HL-60 (cell line): Measurements from ENCODE around the gene ASCC3.

Experiments
- DNase-seq, 2 experiments: peaks; one replicate each; pipeline ENCODE4 v3.0.0-alpha.2; 2010 to 2020; ENCODE audit warnings: low read depth in 1 of 2, low spot score in 1 of 2
- H3K27ac ChIP-seq: fragments of 250-450 bp; sonication (Bioruptor Pico); replicated peaks from 2 replicates; pipeline ENCODE4 v1.5.1; 2020; ENCODE audit warnings: mild to moderate bottlenecking, moderate library complexity
- H3K27me3 ChIP-seq: fragments of 250-450 bp; sonication (Bioruptor Pico); 2 replicates; pipeline ENCODE4 v1.5.1; 2021; ENCODE audit warnings: mild to moderate bottlenecking, moderate library complexity; ENCODE audit not compliant: insufficient read depth, poor library complexity, severe bottlenecking
- H3K4me3 ChIP-seq: replicated peaks from 2 replicates; pipeline ENCODE4 v1.5.1; 2011; ENCODE audit warnings: mild to moderate bottlenecking, control low read depth, low read length; ENCODE audit not compliant: insufficient read depth
- CTCF ChIP-seq: IDR thresholded peaks from one replicate; pipeline ENCODE4 v1.5.1; 2011; ENCODE audit warnings: low read length, control low read depth, inconsistent platforms; ENCODE audit not compliant: insufficient read depth
- GABPA ChIP-seq: IDR thresholded peaks from 2 replicates; pipeline ENCODE4 v1.6.1; 2012; ENCODE audit warnings: low read depth
- POLR2AphosphoS5 ChIP-seq: IDR thresholded peaks from 2 replicates; pipeline ENCODE4 v1.6.1; 2012; ENCODE audit warnings: low read depth
- REST ChIP-seq: IDR thresholded peaks from 2 replicates; pipeline ENCODE4 v1.6.1; 2012; ENCODE audit warnings: low read depth; ENCODE audit not compliant: insufficient replicate concordance
- SPI1 ChIP-seq: IDR thresholded peaks from 2 replicates; pipeline ENCODE4 v1.6.1; 2012; ENCODE audit warnings: low read depth, mild to moderate bottlenecking, borderline replicate concordance

ASCC3 gene

GRCh38 chr6:100467129-100468015, 413.8 kb downstream of the ASCC3 start:
- no peak for TF ChIP-seq SPI1
- no peak for TF ChIP-seq CTCF
- TF ChIP-seq POLR2AphosphoS5: no peak
- TF ChIP-seq GABPA: no peak
- TF ChIP-seq REST: no peak
- no peak for DNase-seq
- Histone ChIP-seq H3K4me3 (no peak overlapping the region), H3K27ac (no peak overlapping the region), H3K27me3 (peaks cover 76% of the 10 kb centered on the region)

GRCh38 chr6:100466410-100467128, 414.6 kb downstream of the ASCC3 start:
- Histone ChIP-seq H3K27ac (no peak overlapping the region), H3K27me3 (peaks cover 84% of the 10 kb centered on the region), H3K4me3 (no peak overlapping the region)
- no peak for TF ChIP-seq GABPA
- no peak for TF ChIP-seq SPI1
- TF ChIP-seq CTCF: no peak
- no peak for TF ChIP-seq REST
- TF ChIP-seq POLR2AphosphoS5: no peak
- no peak for DNase-seq

GRCh38 chr6:100465701-100466409, 415.3 kb downstream of the ASCC3 start:
- Histone ChIP-seq H3K4me3 (no peak overlapping the region), H3K27me3 (peaks cover 86% of the 10 kb centered on the region), H3K27ac (no peak overlapping the region)
- no peak for DNase-seq
- TF ChIP-seq POLR2AphosphoS5: no peak
- no peak for TF ChIP-seq SPI1
- no peak for TF ChIP-seq CTCF
- TF ChIP-seq REST: no peak
- TF ChIP-seq GABPA: no peak
